HEK293 (cell line): ENCODE data around the gene MYL6B.
"Not testable (repeated sequence)": the region's sequence is repeated elsewhere in the genome, so short reads cannot be mapped to it uniquely, and the experiment has no call there.

ENCODE experiments used
- CTCF ChIA-PET: fragments of 350-600 bp; formaldehyde crosslinking; extraction: SDS; loops from one replicate; lab custom pipeline; 2021; ENCODE audit warnings: antibody characterized with exemption; lab: Yijun Ruan, JAX
- POLR2A ChIA-PET: fragments of 300-600 bp; formaldehyde crosslinking; extraction: SDS; loops from one replicate; lab custom pipeline; 2020; ENCODE audit warnings: antibody characterized with exemption, inconsistent platforms; lab: Yijun Ruan, JAX
- H3K27ac ChIP-seq: fragments of 200-500 bp; sonication (Bioruptor generic); 2 replicates; pipeline ENCODE4 v1.5.1; 2014; ENCODE audit warnings: low read depth, low read length, control low read depth, inconsistent platforms; ENCODE audit errors: extremely low read depth
- H3K36me3 ChIP-seq, 2 experiments: fragments of 200-500 bp in 1 of 2; sonication (Bioruptor generic) in 1 of 2; 1 replicate in 1 of 2; 2 replicates in 1 of 2; pipeline ENCODE4 v1.5.1; 2014 to 2017; ENCODE audit warnings: inconsistent platforms in 2 of 2, low read length in 2 of 2; ENCODE audit not compliant: control insufficient read depth in 2 of 2, insufficient read depth in 1 of 2
- H3K4me1 ChIP-seq: fragments of 200-500 bp; sonication (Bioruptor generic); 2 replicates; pipeline ENCODE4 v1.5.1; 2014; ENCODE audit warnings: mild to moderate bottlenecking, low read length, inconsistent platforms; ENCODE audit not compliant: control insufficient read depth, insufficient read depth
- H3K4me3 ChIP-seq: 2 replicates; pipeline ENCODE4 v1.5.1; 2011; ENCODE audit warnings: low read depth, mild to moderate bottlenecking, control low read depth, low read length, moderate library complexity
- H3K9me3 ChIP-seq: fragments of 200-500 bp; sonication (Bioruptor generic); 2 replicates; pipeline ENCODE4 v1.5.1; 2014; ENCODE audit warnings: low read depth, low read length, inconsistent platforms; ENCODE audit not compliant: control insufficient read depth, insufficient read depth
- AEBP2 ChIP-seq: fragments of 450-650 bp; formaldehyde crosslinking; IDR thresholded peaks from 2 replicates; pipeline ENCODE4 v1.5.1; 2016; ENCODE audit warnings: missing biosample characterization, missing genetic modification characterization, borderline replicate concordance
- HOXD13 ChIP-seq: sonication (generic); formaldehyde crosslinking; IDR thresholded peaks from 2 replicates; pipeline ENCODE4 v1.8.0; 2022; ENCODE audit warnings: missing genetic modification reagents, borderline replicate concordance
- PATZ1 ChIP-seq: fragments of 450-650 bp; formaldehyde crosslinking; IDR thresholded peaks from 2 replicates; pipeline ENCODE4 v1.5.1; 2016; ENCODE audit warnings: missing biosample characterization, missing genetic modification characterization
- SCRT2 ChIP-seq: fragments of 450-650 bp; formaldehyde crosslinking; IDR thresholded peaks from 2 replicates; pipeline ENCODE4 v1.5.1; 2016; ENCODE audit warnings: missing biosample characterization, missing genetic modification characterization
- ZNF10 ChIP-seq: fragments of 450-650 bp; formaldehyde crosslinking; IDR thresholded peaks from 2 replicates; pipeline ENCODE4 v1.5.1; 2017; ENCODE audit warnings: missing biosample characterization, missing genetic modification characterization
- ZNF121 ChIP-seq: fragments of 450-650 bp; formaldehyde crosslinking; IDR thresholded peaks from 2 replicates; pipeline ENCODE4 v1.5.1; 2016; ENCODE audit warnings: missing biosample characterization, missing genetic modification characterization
- ZNF24 ChIP-seq: fragments of 450-650 bp; formaldehyde crosslinking; IDR thresholded peaks from 2 replicates; pipeline ENCODE4 v1.5.1; 2016; ENCODE audit warnings: missing biosample characterization, missing genetic modification characterization
- ZNF266 ChIP-seq: fragments of 450-650 bp; formaldehyde crosslinking; IDR thresholded peaks from 2 replicates; pipeline ENCODE4 v1.5.1; 2016; ENCODE audit warnings: missing biosample characterization, missing genetic modification characterization, low read depth
- ZNF274 ChIP-seq, 2 experiments: fragments of 200-500 bp in 1 of 2; fragments of 450-650 bp in 1 of 2; sonication (Bioruptor generic) in 1 of 2; formaldehyde crosslinking in 1 of 2; IDR thresholded peaks; 2 replicates each; pipeline versions ENCODE4 v1.5.1 to v1.6.1; 2014 to 2016; ENCODE audit warnings: borderline replicate concordance in 1 of 2, inconsistent platforms in 1 of 2, low read length in 1 of 2, missing biosample characterization in 1 of 2, missing genetic modification characterization in 1 of 2
- ZNF280C ChIP-seq: fragments of 450-650 bp; formaldehyde crosslinking; IDR thresholded peaks from 2 replicates; pipeline ENCODE4 v1.5.1; 2016; ENCODE audit warnings: missing biosample characterization, missing genetic modification characterization
- ZNF529 ChIP-seq: fragments of 450-650 bp; formaldehyde crosslinking; IDR thresholded peaks from 2 replicates; pipeline ENCODE4 v1.5.1; 2017; ENCODE audit warnings: missing genetic modification characterization, missing biosample characterization; ENCODE audit not compliant: insufficient replicate concordance
- ZNF555 ChIP-seq: fragments of 450-650 bp; formaldehyde crosslinking; conservative IDR thresholded peaks from 2 replicates; pipeline ENCODE4 v1.5.1; 2017; ENCODE audit warnings: missing biosample characterization, mild to moderate bottlenecking, missing genetic modification characterization, inconsistent platforms
- ZNF580 ChIP-seq: fragments of 450-650 bp; formaldehyde crosslinking; IDR thresholded peaks from 2 replicates; pipeline ENCODE4 v1.5.1; 2016; ENCODE audit warnings: missing biosample characterization, missing genetic modification characterization
- ZNF610 ChIP-seq: fragments of 450-650 bp; formaldehyde crosslinking; IDR thresholded peaks from 2 replicates; pipeline ENCODE4 v1.5.1; 2016; ENCODE audit warnings: missing biosample characterization, missing genetic modification characterization, borderline replicate concordance
- ZNF707 ChIP-seq: fragments of 450-650 bp; formaldehyde crosslinking; IDR thresholded peaks from 2 replicates; pipeline ENCODE4 v1.5.1; 2016; ENCODE audit warnings: missing biosample characterization, missing genetic modification characterization
- ZNF747 ChIP-seq: fragments of 450-650 bp; formaldehyde crosslinking; IDR thresholded peaks from 2 replicates; pipeline ENCODE4 v1.5.1; 2016; ENCODE audit warnings: missing biosample characterization, missing genetic modification characterization
- ZNF837 ChIP-seq: fragments of 450-650 bp; formaldehyde crosslinking; IDR thresholded peaks from 2 replicates; pipeline ENCODE4 v1.5.1; 2016; ENCODE audit warnings: missing biosample characterization, missing genetic modification characterization
- ZNF843 ChIP-seq: fragments of 450-650 bp; formaldehyde crosslinking; IDR thresholded peaks from 2 replicates; pipeline ENCODE4 v1.5.1; 2016; ENCODE audit warnings: missing biosample characterization, missing genetic modification characterization
- ZSCAN5A ChIP-seq: fragments of 450-650 bp; formaldehyde crosslinking; IDR thresholded peaks from 2 replicates; pipeline ENCODE4 v1.5.1; 2016; ENCODE audit warnings: missing biosample characterization, missing genetic modification characterization

MYL6B gene

GRCh38 chr12:56116267-56117081 lies 35.9 kb upstream of the MYL6B start, which contains the start of gene RPL41 (continued):
- TF ChIP-seq ZNF274 (IDR thresholded peaks at IDR 0.05; ENCODE audit: low read length) (no peak), ZNF274 (tag by site-specific recombination; IDR thresholded peaks at IDR 0.05; ENCODE audit: borderline replicate concordance) (no peak), ZNF529 (tag by site-specific recombination) (no peak), ZNF747 (no peak), ZNF707 (no peak), ZNF266 (no peak)

- not testable (repeated sequence) for H3K9me3 ChIP-seq
- CTCF ChIA-PET: interaction anchor here (0.6 to 5.0 kb wide), 12 partner anchors 8 to 597 kb away, joined by 3 to 86 read pairs (median 4); partner anchors contain the start of genes ERBB3, ESYT1, PA2G4 and SMARCC2
- H3K27ac ChIP-seq: peak overlapping the region; percentile 99
- peaks cover 3 to 58% of the 10 kb centered on the region in 2 experiments; a peak in 2 of 3 replicates for H3K36me3 ChIP-seq
- POLR2A ChIA-PET: interaction anchor here (0.6 to 6.1 kb wide), 22 partner anchors 9 to 378 kb away, joined by 3 to 165 read pairs (median 8); partner anchors contain the start of genes ANKRD52, CNPY2, ESYT1 and MYL6
- peak; percentile 67; the same call in 1 of the 2 replicates for TF ChIP-seq SCRT2 (tag by site-specific recombination)
- TF ChIP-seq, all 188 proteins: peak for 1; not testable (repeated sequence) for 187
- not testable (repeated sequence) for H3K4me1 ChIP-seq
- H3K4me3 ChIP-seq: peak overlapping the region; percentile 69
Measured at GRCh38 chr12:56117082-56117706, 35.2 kb upstream of the MYL6B start.

- peaks cover 5% of the 10 kb centered on the region for H3K4me1 ChIP-seq
- CTCF ChIA-PET: interaction anchor here (0.5 to 5.0 kb wide), 26 partner anchors 10 to 1112 kb away, joined by 3 to 86 read pairs (median 4); partner anchors contain the start of genes ERBB3, ESYT1, PA2G4 and RNF41
- peak within 1 kb of the TSS; percentile 78 for H3K4me3 ChIP-seq
- no peaks in the 10 kb centered on the region for H3K9me3 ChIP-seq
- peaks cover 0 to 58% of the 10 kb centered on the region in 2 experiments; a peak in 1 of 3 replicates for H3K36me3 ChIP-seq
- peak within 1 kb of the TSS; percentile 99 for H3K27ac ChIP-seq
- POLR2A ChIA-PET: interaction anchor here (0.6 to 6.1 kb wide), 28 partner anchors 9 to 404 kb away, joined by 3 to 165 read pairs (median 6); partner anchors contain the start of genes ANKRD52, CNPY2, COQ10A and CS
- TF ChIP-seq PATZ1 (tag by site-specific recombination) (peak; percentile 77), ZNF843 (peak; percentile 83), ZNF10 (tag by site-specific recombination) (0 out of 2 replicates have a peak, but pooled peaks have one; percentile 23), ZNF280C (no peak), ZNF837 (tag by site-specific recombination) (no peak), ZSCAN5A (tag by site-specific recombination) (no peak; the same call in 1 of the 2 replicates), ZNF121 (tag by site-specific recombination) (no peak), ZNF24 (tag by site-specific recombination) (peak; percentile 75; the same call in 1 of the 2 replicates), AEBP2 (tag by site-specific recombination) (0 out of 2 replicates have a peak, but pooled peaks have one; percentile 7), HOXD13 (no peak), ZNF610 (tag by site-specific recombination) (peak; percentile 28; the same call in 1 of the 2 replicates), ZNF555 (tag by site-specific recombination) (no peak), ZNF580 (tag by site-specific recombination) (peak; percentile 94)
Measured at GRCh38 chr12:56117778-56118687, 34.4 kb upstream of the MYL6B start, which contains the start of gene ZC3H10. Gene ZC3H10, plus strand, starts transcription at chr12:56118266. Its CDS starts 2,297 bp downstream, at chr12:56120563.
